GM20000 (cell line): ENCODE measurements around the gene GSTP1.

Source experiments
- DNase-seq: peaks from one replicate; pipeline ENCODE4 v3.0.0; 2012; ENCODE audit warnings: low spot score
- CTCF ChIP-seq: IDR thresholded peaks from 2 replicates; pipeline ENCODE4 v1.5.1; 2012; ENCODE audit warnings: mild to moderate bottlenecking, control low read depth; ENCODE audit errors: extremely low read depth, missing control alignments

GSTP1 gene

DNA sequence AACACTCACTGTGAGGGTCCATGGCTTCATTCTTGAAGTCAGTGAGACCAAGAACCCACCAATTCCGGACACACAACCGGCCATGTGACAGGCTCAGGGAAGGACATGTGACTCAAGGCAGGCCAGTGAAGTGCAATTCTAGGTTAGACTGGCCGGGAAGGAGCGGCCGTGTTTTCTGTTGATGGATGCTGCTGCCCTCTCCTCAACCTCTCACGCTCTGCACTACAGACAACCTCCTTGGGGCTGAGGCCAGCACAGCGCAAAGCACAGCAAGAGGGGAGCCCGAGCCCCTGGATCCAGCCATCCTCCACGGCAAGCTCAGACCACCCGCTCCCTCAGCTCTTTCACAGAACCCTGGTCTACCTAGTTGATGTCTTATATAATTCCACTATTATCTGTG is 43.4 kb downstream of the GSTP1 start:
- TF ChIP-seq CTCF: no peak
- DNase-seq: no peak

- no peak for TF ChIP-seq CTCF
- DNase-seq: no peak
These were observed 43.8 kb downstream of the GSTP1 start for GRCh38 chr11:67627441-67627811.

DNA sequence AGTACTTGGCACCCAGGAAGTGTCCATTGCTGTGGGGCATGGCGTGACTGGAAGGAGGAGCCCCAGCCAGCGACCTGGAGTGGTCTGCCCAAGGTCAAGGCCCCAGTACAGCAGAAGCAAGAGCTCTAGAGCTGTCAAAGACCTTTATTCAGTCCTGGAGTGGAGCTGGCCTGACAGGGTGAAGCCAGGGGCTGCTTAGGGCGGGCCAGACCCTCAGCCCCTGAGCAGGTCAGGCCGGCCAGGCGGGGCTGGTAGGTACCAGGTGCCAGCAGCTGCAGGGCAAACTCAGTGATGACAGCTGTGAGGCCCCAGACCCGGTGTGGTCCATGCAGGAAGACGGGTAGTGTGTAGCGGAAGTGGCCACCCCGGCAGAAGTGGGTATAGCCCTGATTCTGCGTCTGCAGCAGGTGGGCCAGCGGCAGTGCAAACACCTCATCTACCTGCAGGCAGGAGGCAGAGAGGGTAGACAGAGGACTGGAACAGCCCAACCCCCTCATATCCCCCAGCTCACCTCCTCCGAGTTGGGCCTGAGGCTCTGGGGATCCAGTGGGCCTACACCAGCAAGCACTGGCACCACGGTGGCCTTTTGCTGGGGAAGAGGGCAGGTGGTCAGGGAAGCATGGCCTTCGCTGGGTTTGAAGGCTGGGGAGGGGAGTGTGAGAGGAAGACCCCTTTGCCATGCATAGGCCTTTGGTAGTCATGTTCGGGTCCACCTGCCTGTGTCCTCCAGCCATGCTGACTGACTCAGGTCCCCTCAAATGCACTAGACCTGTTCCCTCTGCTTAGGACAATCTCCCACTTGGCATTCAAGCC is 44.4 kb downstream of the GSTP1 start:
- DNase-seq: no peak
- no peak for TF ChIP-seq CTCF

GRCh38 chr11:67628710-67629385 is 45.2 kb downstream of the GSTP1 start:
- TF ChIP-seq CTCF: no peak
- DNase-seq: no peak

DNA sequence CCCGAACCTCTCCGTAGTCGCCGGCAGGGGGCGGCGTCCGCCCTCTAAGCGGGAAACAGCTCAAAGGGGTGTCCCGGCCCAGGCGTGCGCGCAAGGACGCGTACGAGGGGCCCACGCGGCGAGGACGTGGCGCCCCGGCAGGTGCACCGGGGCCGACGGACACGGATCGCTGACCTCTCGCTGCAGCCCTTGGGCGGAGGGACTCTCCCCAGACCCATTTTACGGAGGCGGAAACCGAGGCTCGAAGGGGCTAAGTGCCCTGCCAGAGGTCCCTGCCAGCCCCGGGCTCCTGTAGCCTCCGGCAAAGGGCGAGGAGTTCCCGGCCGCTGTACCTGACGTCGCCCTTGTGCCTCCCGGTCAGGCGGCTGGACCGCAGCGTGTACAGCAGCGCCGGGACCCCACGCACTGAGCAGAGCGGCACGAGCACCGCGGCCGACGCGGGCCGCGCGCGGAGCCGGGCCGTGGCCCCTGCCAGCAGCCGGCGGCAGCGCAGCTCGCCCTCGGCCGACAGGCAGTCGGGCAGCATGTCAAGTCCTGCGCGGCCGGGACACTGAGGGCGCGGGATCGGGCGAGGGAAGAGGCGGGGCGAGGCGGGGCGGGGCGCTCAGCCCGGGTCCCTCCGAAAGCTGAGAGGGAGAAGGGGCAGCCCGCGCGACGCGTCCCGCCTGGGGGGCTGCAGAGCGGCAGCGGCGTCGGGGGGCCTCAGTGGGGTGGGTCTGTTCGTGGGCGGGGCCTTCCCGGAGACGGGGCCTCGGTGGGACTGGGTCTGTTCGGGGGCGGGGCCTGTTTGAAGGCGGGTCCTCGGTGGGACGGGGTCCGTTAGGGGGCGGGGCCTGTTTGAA is 46.0 kb downstream of the GSTP1 start, which contains the start of gene NUDT8:
TSS of gene NUDT8 (minus strand) at position 552 of the 842 bp plus-strand sequence. CDS start at position 526, 26 bp downstream.
- DNase-seq: peak; percentile 90
- TF ChIP-seq CTCF: peak; percentile 74

GRCh38 chr11:67630228-67630942 is 46.8 kb downstream of the GSTP1 start:
- DNase-seq: peak; percentile 100
- TF ChIP-seq CTCF: peak; percentile 60
